GM23338 (cell line): Measurements from ENCODE around the gene ARHGAP9. TPM values are rescaled to one million over a fixed set of nuclear protein-coding genes. Genes with fewer than 3 reads are reported as not detected.

ENCODE experiments used
- ATAC-seq: fragments of 200-7000 bp; cut with Tn5 transposase; 3 replicates; pipeline ENCODE4 v1.9.1; 2020
- DNase-seq: peaks from one replicate; pipeline ENCODE4 v3.0.0-alpha.2; 2015; ENCODE audit warnings: low spot score
- H2AFZ ChIP-seq: fragments of 200-600 bp; sonication (generic); 2 replicates; pipeline ENCODE4 v1.8.0; 2016; ENCODE audit warnings: antibody characterized with exemption, mild to moderate bottlenecking, moderate library complexity
- H3F3A ChIP-seq: fragments of 200-600 bp; sonication (generic); replicated peaks from 2 replicates; pipeline ENCODE4 v1.8.0; 2017; ENCODE audit warnings: antibody characterized with exemption, mixed run types, low read depth
- H3K27ac ChIP-seq: fragments of 200-600 bp; sonication (generic); 2 replicates; pipeline ENCODE4 v1.6.1; 2016; ENCODE audit warnings: low read depth
- H3K27me3 ChIP-seq: fragments of 200-600 bp; sonication (generic); 2 replicates; pipeline ENCODE4 v1.8.0; 2016; ENCODE audit warnings: mild to moderate bottlenecking, mixed run types, moderate library complexity; ENCODE audit not compliant: insufficient read depth
- H3K36me3 ChIP-seq: fragments of 200-600 bp; sonication (generic); 2 replicates; pipeline ENCODE4 v1.8.0; 2016; ENCODE audit warnings: mild to moderate bottlenecking; ENCODE audit not compliant: insufficient read depth
- H3K4me1 ChIP-seq: fragments of 200-600 bp; sonication (generic); 2 replicates; pipeline ENCODE4 v1.8.0; 2016; ENCODE audit warnings: mild to moderate bottlenecking, moderate library complexity; ENCODE audit not compliant: insufficient read depth
- H3K4me2 ChIP-seq: fragments of 200-600 bp; sonication (generic); 2 replicates; pipeline ENCODE4 v1.7.1; 2017; ENCODE audit warnings: mixed run types
- H3K4me3 ChIP-seq: fragments of 200-600 bp; sonication (generic); 2 replicates; pipeline ENCODE4 v1.6.1; 2016; ENCODE audit warnings: mixed run types
- H3K79me2 ChIP-seq: fragments of 200-600 bp; sonication (generic); replicated peaks from 2 replicates; pipeline ENCODE4 v1.8.0; 2017; ENCODE audit warnings: mild to moderate bottlenecking; ENCODE audit not compliant: insufficient read depth
- H3K9me2 ChIP-seq: fragments of 200-600 bp; sonication (generic); 2 replicates; pipeline ENCODE4 v1.8.0; 2017; ENCODE audit not compliant: insufficient read depth
- H4K20me1 ChIP-seq: fragments of 200-600 bp; sonication (generic); replicated peaks from 2 replicates; pipeline ENCODE4 v1.8.0; 2017; ENCODE audit warnings: mild to moderate bottlenecking; ENCODE audit not compliant: insufficient read depth
- H3K27ac Mint-ChIP-seq: 2 replicates; pipeline ENCODE4 v1.8.0; 2020; ENCODE audit warnings: inconsistent platforms, mild to moderate bottlenecking, moderate library complexity, mixed read lengths
- H3K27me3 Mint-ChIP-seq: 3 replicates; pipeline ENCODE4 v1.8.0; 2022; ENCODE audit warnings: low read depth, mild to moderate bottlenecking, moderate library complexity, mixed read lengths, inconsistent platforms; ENCODE audit not compliant: insufficient read depth, poor library complexity
- H3K36me3 Mint-ChIP-seq: 3 replicates; pipeline ENCODE4 v1.8.0; 2021; ENCODE audit warnings: low read depth, mild to moderate bottlenecking, inconsistent platforms, moderate library complexity, mixed read lengths
- H3K4me1 Mint-ChIP-seq: 3 replicates; pipeline ENCODE4 v1.8.0; 2020; ENCODE audit warnings: mild to moderate bottlenecking, inconsistent platforms, mixed read lengths
- H3K4me3 Mint-ChIP-seq: 3 replicates; pipeline ENCODE4 v1.8.0; 2021; ENCODE audit warnings: moderate library complexity, mild to moderate bottlenecking, inconsistent platforms, mixed read lengths
- H3K9me3 Mint-ChIP-seq: 3 replicates; pipeline ENCODE4 v1.8.0; 2020; ENCODE audit warnings: moderate library complexity, mild to moderate bottlenecking, inconsistent platforms, mixed read lengths
- CREB1 ChIP-seq: fragments of 250-450 bp; sonication (Bioruptor Pico); IDR thresholded peaks from 2 replicates; pipeline ENCODE4 v1.5.0; 2020; ENCODE audit warnings: low read depth, mild to moderate bottlenecking, moderate library complexity
- CTCF ChIP-seq, 2 experiments: fragments of 200-600 bp in 1 of 2; sonication (generic) in 1 of 2; conservative IDR thresholded peaks; 2 replicates each; pipeline versions ENCODE4 v1.5.1 to v1.6.1; 2016 to 2017; ENCODE audit warnings: antibody characterized with exemption in 2 of 2, low read depth in 2 of 2, mild to moderate bottlenecking in 2 of 2, moderate library complexity in 1 of 2
- ETS1 ChIP-seq: IDR thresholded peaks from 2 replicates; pipeline ENCODE4 v1.6.1; 2016; ENCODE audit warnings: antibody characterized with exemption
- EZH2 ChIP-seq: fragments of 200-600 bp; sonication (generic); IDR thresholded peaks from one replicate; pipeline ENCODE4 v1.8.0; 2017; ENCODE audit warnings: antibody characterized with exemption, mild to moderate bottlenecking, low read depth; ENCODE audit not compliant: unreplicated experiment
- EZH2phosphoT487 ChIP-seq: fragments of 200-600 bp; sonication (generic); IDR thresholded peaks from one replicate; pipeline ENCODE4 v1.8.1; 2018; ENCODE audit warnings: antibody characterized with exemption; ENCODE audit not compliant: unreplicated experiment
- JUNB ChIP-seq: IDR thresholded peaks from one replicate; pipeline ENCODE4 v1.6.1; 2016; ENCODE audit warnings: antibody characterized with exemption; ENCODE audit not compliant: unreplicated experiment
- NANOG ChIP-seq: IDR thresholded peaks from 2 replicates; pipeline ENCODE4 v1.6.1; 2016; ENCODE audit warnings: antibody characterized with exemption, borderline replicate concordance
- POLR2AphosphoS5 ChIP-seq: IDR thresholded peaks from 2 replicates; pipeline ENCODE4 v1.6.1; 2016; ENCODE audit warnings: antibody characterized with exemption, low read depth
- STAT1 ChIP-seq: IDR thresholded peaks from one replicate; pipeline ENCODE4 v1.6.1; 2016; ENCODE audit warnings: antibody characterized with exemption; ENCODE audit not compliant: unreplicated experiment
- ZNF114 ChIP-seq: fragments of 250-450 bp; sonication (Bioruptor Pico); IDR thresholded peaks from 2 replicates; pipeline ENCODE4 v1.5.0; 2020; ENCODE audit warnings: mild to moderate bottlenecking, moderate library complexity
- ZNF331 ChIP-seq: fragments of 250-450 bp; sonication (Bioruptor Pico); IDR thresholded peaks from 2 replicates; pipeline ENCODE4 v1.5.0; 2020; ENCODE audit warnings: low read depth, mild to moderate bottlenecking, moderate library complexity
- ZNF462 ChIP-seq: fragments of 250-450 bp; sonication (Bioruptor Pico); IDR thresholded peaks from 2 replicates; pipeline ENCODE4 v1.5.0; 2020; ENCODE audit warnings: mild to moderate bottlenecking, moderate library complexity
- polyA plus RNA-seq: library from polyadenylated mRNA; unstranded; fragments of >200 nt; fragmentation: Nextera tagmentation; extraction: Ambion mirVana; gene quantifications from 2 replicates; pipeline ENCODE4 v1.2.1, GENCODE V29; 2016
- total RNA-seq: library from RNA; depleted of rRNA; stranded (reverse); fragments of >200 nt; shearing (Covaris generic); gene quantifications from 2 replicates; pipeline ENCODE4 v1.2.3, GENCODE V29; 2014

Gene ARHGAP9
- total and polyA plus RNA-seq, 2 experiments from 2014 or later, result 4.5 to 7.1 TPM

GRCh38 chr12:57451233-57451778, 28.4 kb downstream of the ARHGAP9 start (continued):
- no peak for TF ChIP-seq ZNF462 (CRISPR knock-in tag)
- no peak for TF ChIP-seq ZNF114 (CRISPR knock-in tag)
- no peak for TF ChIP-seq ETS1
- no peak for TF ChIP-seq EZH2phosphoT487
- TF ChIP-seq STAT1, result no peak
- no peak for TF ChIP-seq JUNB
- no peak for TF ChIP-seq POLR2AphosphoS5
- no peak for TF ChIP-seq CREB1 (CRISPR knock-in tag)
- TF ChIP-seq EZH2, result no peak

- Mint-ChIP-seq H3K36me3 (peaks cover 2% of the 10 kb centered on the region; the same call in 2 of the 3 replicates), H3K27me3 (peaks cover 14% of the 10 kb centered on the region), H3K4me1 (peaks cover 28% of the 10 kb centered on the region), H3K4me3 (no peak overlapping the region), H3K27ac (no peak overlapping the region), H3K9me3 (no peaks in the 10 kb centered on the region; the same call in 2 of the 3 replicates)
- Histone ChIP-seq H3K27ac (no peak overlapping the region), H3K36me3 (no peaks in the 10 kb centered on the region), H4K20me1 (no peaks in the 10 kb centered on the region), H2AFZ (no peak overlapping the region), H3K4me3 (no peak overlapping the region), H3K9me2 (no peaks in the 10 kb centered on the region), H3K79me2 (no peaks in the 10 kb centered on the region), H3K4me2 (no peak overlapping the region), H3K4me1 (peaks cover 30% of the 10 kb centered on the region), H3K27me3 (no peaks in the 10 kb centered on the region), H3F3A (0 out of 2 replicates have a peak, but pooled peaks cover 4% of the 10 kb centered on the region)
- DNase-seq (no peak), ATAC-seq (no peak)
- TF ChIP-seq JUNB, result no peak
- TF ChIP-seq NANOG, result no peak
- TF ChIP-seq ETS1, result no peak
- TF ChIP-seq ZNF331 (CRISPR knock-in tag), result no peak
- no peak for TF ChIP-seq CTCF (conservative IDR thresholded peaks at IDR 0.05; ENCODE audit: low read depth in 2 of 2)
Measured at GRCh38 chr12:57450057-57450456, 29.6 kb downstream of the ARHGAP9 start.
